Measurements from ENCODE around the gene NACC1. TPM values are rescaled to one million over a fixed set of nuclear protein-coding genes. Genes with fewer than 3 reads are reported as not detected.

The NACC1 gene
- total RNA-seq, 1 donor from 2014 or later, result 66.1 TPM

- no peak for DNase-seq (ENCODE audit: low read depth)
- TF ChIP-seq CTCF (IDR thresholded peaks at IDR 0.05; ENCODE audit: insufficient read depth, low read length, poor library complexity, severe bottlenecking), result peak; percentile 35
- Histone ChIP-seq H3K36me3 (ENCODE audit: control insufficient read depth, insufficient read depth, low read length) (no peaks in the 10 kb centered on the region), H3K4me3 (ENCODE audit: low read depth, low read length) (no peak overlapping the region), H3K27me3 (ENCODE audit: control insufficient read depth, insufficient read depth, low read length) (peaks cover 34% of the 10 kb centered on the region)
These were observed 17.0 kb upstream of the NACC1 start for GRCh38 chr19:13100841-13101589.

DNA sequence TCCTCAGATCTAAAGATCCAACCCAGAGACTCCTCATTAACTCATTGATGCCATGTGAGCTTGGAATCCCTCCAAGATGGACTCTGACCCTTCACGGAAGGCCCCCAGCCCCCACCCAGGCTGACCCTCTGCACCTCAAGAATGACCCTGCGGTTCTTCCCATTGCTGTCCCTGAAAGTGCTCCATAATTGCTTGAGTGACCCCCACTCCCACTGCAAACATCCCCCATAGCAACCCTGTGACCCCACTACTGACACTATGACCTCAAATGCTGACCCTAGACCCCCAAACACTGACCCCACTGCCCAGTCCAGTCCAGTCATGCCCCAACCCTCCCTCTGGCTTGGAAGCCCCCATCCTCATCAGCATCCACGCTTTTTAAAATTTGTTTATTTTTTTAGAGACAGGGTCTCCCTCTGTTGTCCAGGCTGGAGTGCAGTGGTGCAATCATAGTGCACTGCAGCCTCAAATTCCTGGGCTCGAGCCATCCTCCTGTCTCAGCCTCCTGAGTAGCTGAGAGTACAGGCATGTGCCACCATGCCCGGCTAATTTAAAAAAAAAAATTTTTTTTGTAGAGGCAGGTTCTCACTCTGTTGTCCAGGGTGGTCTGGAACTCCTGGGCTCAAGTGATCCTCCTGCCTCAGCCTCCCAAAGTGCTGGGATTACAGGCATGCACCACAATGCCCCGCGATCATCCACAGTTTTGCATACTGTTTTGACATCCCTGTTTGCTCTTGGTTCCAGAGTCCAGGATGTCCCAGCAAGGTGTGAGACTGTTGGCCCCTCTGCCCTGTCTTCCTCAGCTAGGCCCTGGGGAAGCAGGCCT lies 16.3 kb upstream of the NACC1 start:
- H3K27me3 ChIP-seq (ENCODE audit: control insufficient read depth, insufficient read depth, low read length), result peaks cover 28% of the 10 kb centered on the region
- no peak overlapping the region for H3K4me3 ChIP-seq (ENCODE audit: low read depth, low read length)
- no peak for DNase-seq (ENCODE audit: low read depth)
- H3K36me3 ChIP-seq (ENCODE audit: control insufficient read depth, insufficient read depth, low read length), result no peaks in the 10 kb centered on the region
- no peak for TF ChIP-seq CTCF (IDR thresholded peaks at IDR 0.05; ENCODE audit: insufficient read depth, low read length, poor library complexity, severe bottlenecking)

GRCh38 chr19:13102416-13102665 lies 15.7 kb upstream of the NACC1 start:
- H3K4me3 ChIP-seq (ENCODE audit: low read depth, low read length), result no peak overlapping the region
- H3K27me3 ChIP-seq (ENCODE audit: control insufficient read depth, insufficient read depth, low read length), result peaks cover 26% of the 10 kb centered on the region
- no peak for DNase-seq (ENCODE audit: low read depth)
- peaks cover under 1% of the 10 kb centered on the region for H3K36me3 ChIP-seq (ENCODE audit: control insufficient read depth, insufficient read depth, low read length)
- TF ChIP-seq CTCF (IDR thresholded peaks at IDR 0.05; ENCODE audit: insufficient read depth, low read length, poor library complexity, severe bottlenecking), result no peak

GRCh38 chr19:13102666-13103580 lies 15.1 kb upstream of the NACC1 start, which contains the start of gene LYL1:
LYL1 (minus strand) TSS chr19:13102858; CDS start chr19:13101171, 1,687 bp downstream.
- no peak for DNase-seq (ENCODE audit: low read depth)
- peaks cover 2% of the 10 kb centered on the region for H3K36me3 ChIP-seq (ENCODE audit: control insufficient read depth, insufficient read depth, low read length)
- TF ChIP-seq CTCF (IDR thresholded peaks at IDR 0.05; ENCODE audit: insufficient read depth, low read length, poor library complexity, severe bottlenecking), result no peak
- H3K4me3 ChIP-seq (ENCODE audit: low read depth, low read length), result no peak within 1 kb of the TSS
- peaks cover 20% of the 10 kb centered on the region for H3K27me3 ChIP-seq (ENCODE audit: control insufficient read depth, insufficient read depth, low read length)

DNA sequence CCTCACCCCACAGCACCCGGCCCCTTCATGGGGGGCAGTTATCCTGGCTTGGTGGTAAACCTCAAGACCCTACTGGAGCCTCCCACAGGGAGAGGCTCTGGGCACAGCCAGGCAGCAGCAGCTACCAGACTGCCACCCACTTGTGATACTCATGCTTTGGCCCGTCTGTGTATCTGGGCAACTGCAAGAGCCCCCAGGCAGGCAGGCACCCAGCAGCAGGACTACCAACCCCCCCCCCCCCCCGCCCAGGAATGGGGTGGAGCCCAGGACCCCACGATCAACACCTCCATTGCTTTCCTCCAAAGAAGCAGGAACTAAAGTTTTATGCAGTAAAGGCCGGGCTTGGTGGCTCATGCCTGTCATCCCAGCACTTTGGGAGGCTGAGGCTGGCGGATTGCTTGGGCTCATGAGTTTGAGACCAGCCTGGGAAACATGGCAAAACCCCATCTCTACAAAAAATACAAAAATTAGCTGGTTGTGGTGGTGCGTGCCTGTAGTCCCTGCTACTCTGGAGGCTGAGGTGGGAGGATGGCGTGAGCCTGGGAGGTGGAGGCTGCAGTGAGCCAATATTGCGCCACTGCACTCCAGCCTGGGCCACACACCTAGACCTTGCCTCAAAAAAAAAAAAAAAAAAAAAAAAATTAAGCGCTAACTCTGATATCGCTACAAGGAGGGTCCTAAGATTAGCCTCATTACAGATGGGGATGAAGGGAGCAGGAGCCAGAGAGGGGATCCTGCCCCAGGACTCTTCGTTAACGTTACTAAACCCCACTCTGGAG lies 14.3 kb upstream of the NACC1 start:
- no peak for DNase-seq (ENCODE audit: low read depth)
- no peak for TF ChIP-seq CTCF (IDR thresholded peaks at IDR 0.05; ENCODE audit: insufficient read depth, low read length, poor library complexity, severe bottlenecking)
- H3K36me3 ChIP-seq (ENCODE audit: control insufficient read depth, insufficient read depth, low read length), result peaks cover 2% of the 10 kb centered on the region
- peaks cover 13% of the 10 kb centered on the region for H3K27me3 ChIP-seq (ENCODE audit: control insufficient read depth, insufficient read depth, low read length)
- no peak overlapping the region for H3K4me3 ChIP-seq (ENCODE audit: low read depth, low read length)
